Aorta (tissue), 5 donors: ENCODE data around the gene SPATA16. TPM values are rescaled to one million over a fixed set of nuclear protein-coding genes. Genes with fewer than 3 reads are reported as not detected.

Experiments used
- ATAC-seq: fragments of 200-7000 bp; cut with Tn5 transposase; one replicate; pipeline ENCODE4 v1.9.1; 2022; ENCODE audit warnings: moderate library complexity; ENCODE audit not compliant: low FRiP score
- DNase-seq, 2 donors: peaks; one replicate each; pipeline ENCODE4 v3.0.0-alpha.2; 2020
- H3K27ac ChIP-seq, 2 donors: one replicate each; pipeline ENCODE4 v1.5.1; 2013; ENCODE audit warnings: low read length in 2 of 2, mild to moderate bottlenecking in 2 of 2, moderate library complexity in 2 of 2, control low read depth in 1 of 2, inconsistent platforms in 1 of 2, low read depth in 1 of 2
- H3K27me3 ChIP-seq, 2 donors: one replicate each; pipeline ENCODE4 v1.6.1; 2013; ENCODE audit warnings: control low read depth in 1 of 2, low read length in 1 of 2, mild to moderate bottlenecking in 1 of 2, moderate library complexity in 1 of 2; ENCODE audit not compliant: insufficient read depth in 2 of 2, control insufficient read depth in 1 of 2
- H3K36me3 ChIP-seq, 2 donors: one replicate each; pipeline ENCODE4 v1.6.1; 2013; ENCODE audit warnings: control low read depth in 1 of 2, low read length in 1 of 2, mild to moderate bottlenecking in 1 of 2; ENCODE audit not compliant: insufficient read depth in 2 of 2, control insufficient read depth in 1 of 2
- H3K4me1 ChIP-seq, 2 donors: one replicate each; pipeline ENCODE4 v1.6.1; 2013; ENCODE audit warnings: low read length in 2 of 2, control low read depth in 1 of 2, mild to moderate bottlenecking in 1 of 2, moderate library complexity in 1 of 2; ENCODE audit not compliant: insufficient read depth in 2 of 2, control insufficient read depth in 1 of 2
- H3K4me3 ChIP-seq, 2 donors: one replicate each; pipeline ENCODE4 v1.5.1; 2013; ENCODE audit warnings: low read length in 2 of 2, control low read depth in 1 of 2, mild to moderate bottlenecking in 1 of 2
- H3K9me3 ChIP-seq: one replicate; pipeline ENCODE4 v1.6.1; 2013; ENCODE audit warnings: mild to moderate bottlenecking, low read length; ENCODE audit not compliant: control insufficient read depth
- WGBS, 2 donors: extraction: QIAGEN DNeasy Blood & Tissue Kit; methylation state at CpG; one replicate each; pipeline ENCODE4 v1.1.7; 2013; 5-methylcytosine and 5-hydroxymethylcytosine counted together
- intact Hi-C, 2 donors: fragments of 100-400 bp; cut with DNase I; formaldehyde crosslinking; loops; one replicate each; pipeline versions ENCODE4 v1.14.2 to v1.15.0; 2022
- polyA plus RNA-seq, 2 donors: library from polyadenylated mRNA; stranded (reverse); fragments of 200-250 nt; gene quantifications; one replicate each; pipeline ENCODE4 v1.2.3, GENCODE V29; 2013
- total RNA-seq, 2 donors: library from RNA; stranded (reverse); fragmentation: NEBNext Ultra II Directional; extraction: Animal tissue kit (Norgen Biotek cat#: 25700); gene quantifications; one replicate each; pipeline ENCODE4 v1.2.1, GENCODE V29; 2021
- donor health status: healthy with polysubstance abuse.
- donor health status: Bipolar disorder and iron deficiency.
- donor health status: DM: no; HTN: no; CAD: no.
- donor health status: DM: no; HTN: no; CAD: no.
- donor health status: DM: yes; HTN: yes; CAD: no.

Gene SPATA16
- total and polyA plus RNA-seq, 4 donors, result not detected

DNA sequence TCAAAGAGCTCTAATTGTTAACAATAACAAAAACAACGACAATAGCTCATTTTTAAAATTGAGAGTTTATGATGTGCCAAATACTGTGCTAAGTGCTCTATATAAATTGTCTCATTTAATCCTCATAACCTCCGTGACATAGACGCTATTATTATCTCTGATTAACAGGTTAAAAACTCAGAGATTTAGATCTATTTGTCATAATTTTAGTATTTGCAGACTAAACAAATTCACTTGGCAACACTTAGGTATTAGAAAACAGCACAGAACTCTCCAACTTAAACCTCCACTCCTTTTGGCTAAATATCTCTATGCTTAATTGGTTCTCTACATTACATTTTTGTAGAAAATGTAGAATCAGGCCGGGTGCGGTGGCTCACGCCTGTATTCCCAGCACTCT lies 136.4 kb downstream of the SPATA16 start:
- 76 to 83% methylated on average over 6 of the region's 6 CpGs for WGBS, 2 donors
- intact Hi-C loops, result no loop called here
- ATAC-seq (no peak), DNase-seq (no peak)
- Histone ChIP-seq H3K4me3 (no peak overlapping the region), H3K27ac (no peak overlapping the region), H3K27me3 (no peaks in the 10 kb centered on the region), H3K4me1 (no peaks in the 10 kb centered on the region), H3K36me3 (no peaks in the 10 kb centered on the region), H3K9me3 (no peaks in the 10 kb centered on the region)

DNA sequence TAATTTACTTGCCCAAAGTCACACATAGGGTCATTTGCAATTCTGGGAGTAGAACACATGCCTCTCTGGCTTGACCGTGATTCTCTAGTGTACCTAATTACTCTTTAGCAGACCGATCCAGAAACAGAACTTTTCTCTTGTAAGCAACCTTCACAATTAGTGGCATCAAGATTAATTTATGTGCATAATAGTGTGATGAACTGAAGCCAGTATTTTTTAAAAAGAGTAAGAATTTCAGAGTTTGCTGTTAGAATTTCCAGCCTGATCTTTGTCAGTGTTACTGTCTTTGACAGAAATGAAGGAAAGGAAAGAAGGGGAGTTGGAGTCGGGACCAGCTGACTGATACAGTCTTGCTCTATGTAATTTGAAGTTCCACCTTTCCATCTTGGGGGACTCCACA lies 137.1 kb downstream of the SPATA16 start:
- ATAC-seq (no peak), DNase-seq (no peak)
- 80 to 83% methylated on average over 3 of the region's 3 CpGs for WGBS, 2 donors
- H3K27me3 ChIP-seq, result no peaks in the 10 kb centered on the region
- H3K9me3 ChIP-seq, result no peaks in the 10 kb centered on the region
- H3K4me3 ChIP-seq, result no peak overlapping the region
- no peak overlapping the region for H3K27ac ChIP-seq
- intact Hi-C loops, result no loop called here
- H3K4me1 ChIP-seq, result no peaks in the 10 kb centered on the region
- H3K36me3 ChIP-seq, result no peaks in the 10 kb centered on the region

DNA sequence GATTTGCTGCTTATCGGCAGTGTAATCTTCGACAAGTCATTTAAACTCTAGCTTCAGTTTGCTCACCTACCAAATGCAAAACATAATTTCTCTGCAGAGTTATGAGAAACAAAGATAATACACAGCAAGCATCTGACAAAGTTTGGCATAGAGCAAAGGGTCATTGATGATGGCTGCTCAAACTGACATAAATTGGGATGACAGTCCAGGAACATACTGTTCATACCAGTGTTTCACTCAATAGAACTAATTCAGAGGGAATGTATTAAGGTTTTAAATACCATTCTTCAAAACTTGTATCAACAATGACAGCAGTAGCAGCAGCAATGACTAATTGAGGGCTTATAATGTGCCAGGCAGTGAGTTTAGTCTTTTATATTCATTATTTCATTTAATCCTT lies 137.6 kb downstream of the SPATA16 start:
- 78 to 89% methylated on average over 2 of the region's 2 CpGs for WGBS, 2 donors
- no peak for ATAC-seq
- Histone ChIP-seq H3K9me3 (no peaks in the 10 kb centered on the region), H3K4me3 (no peak overlapping the region), H3K27me3 (no peaks in the 10 kb centered on the region), H3K4me1 (no peaks in the 10 kb centered on the region), H3K27ac (no peak overlapping the region), H3K36me3 (no peaks in the 10 kb centered on the region)
- intact Hi-C loops, result no loop called here
- DNase-seq, result no peak

DNA sequence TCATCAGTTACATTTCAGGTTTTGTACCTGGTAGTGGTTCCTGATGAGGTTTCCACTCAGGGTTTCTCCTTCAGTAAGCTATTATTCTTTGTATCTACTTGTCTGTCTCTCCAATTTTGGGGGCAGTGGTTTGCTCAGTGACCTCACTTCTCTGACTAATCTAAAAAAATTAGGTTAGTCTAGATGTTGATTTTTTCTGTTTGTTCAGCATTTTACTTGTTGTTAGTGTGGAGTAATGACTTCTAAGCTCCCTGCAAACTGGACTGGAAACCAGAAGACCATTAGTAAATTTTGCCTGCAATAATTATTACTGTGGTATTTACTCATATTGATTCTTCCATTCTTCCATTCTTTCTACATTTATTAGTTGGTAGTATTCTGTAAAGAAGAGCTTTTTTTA lies 139.4 kb downstream of the SPATA16 start:
- Histone ChIP-seq H3K4me1 (no peaks in the 10 kb centered on the region), H3K27me3 (no peaks in the 10 kb centered on the region), H3K4me3 (no peak overlapping the region), H3K36me3 (no peaks in the 10 kb centered on the region), H3K27ac (no peak overlapping the region), H3K9me3 (no peaks in the 10 kb centered on the region)
- ATAC-seq, result no peak
- DNase-seq, result no peak
- intact Hi-C loops, result no loop called here

DNA sequence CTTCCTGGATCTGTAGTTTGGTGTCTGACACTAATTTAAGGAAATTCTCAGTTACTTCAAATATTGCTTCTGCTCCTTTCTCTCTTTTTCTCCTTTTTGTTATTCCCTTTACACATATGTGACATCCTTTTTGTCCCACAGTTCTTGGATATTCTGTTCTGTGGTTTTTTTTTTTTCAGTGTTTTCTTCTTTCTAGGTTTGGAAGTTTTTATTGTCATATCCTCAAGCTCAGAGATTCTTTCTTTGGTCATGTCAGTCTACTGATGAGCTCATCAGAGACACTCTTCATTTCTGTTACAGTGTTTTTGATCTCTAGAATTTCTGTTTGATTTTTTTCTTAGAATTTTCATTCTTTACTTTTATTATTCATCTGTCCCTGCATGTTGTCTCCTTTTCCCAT lies 140.5 kb downstream of the SPATA16 start:
- H3K4me3 ChIP-seq, result no peak overlapping the region
- intact Hi-C loops, result no loop called here
- no peak for ATAC-seq

DNA sequence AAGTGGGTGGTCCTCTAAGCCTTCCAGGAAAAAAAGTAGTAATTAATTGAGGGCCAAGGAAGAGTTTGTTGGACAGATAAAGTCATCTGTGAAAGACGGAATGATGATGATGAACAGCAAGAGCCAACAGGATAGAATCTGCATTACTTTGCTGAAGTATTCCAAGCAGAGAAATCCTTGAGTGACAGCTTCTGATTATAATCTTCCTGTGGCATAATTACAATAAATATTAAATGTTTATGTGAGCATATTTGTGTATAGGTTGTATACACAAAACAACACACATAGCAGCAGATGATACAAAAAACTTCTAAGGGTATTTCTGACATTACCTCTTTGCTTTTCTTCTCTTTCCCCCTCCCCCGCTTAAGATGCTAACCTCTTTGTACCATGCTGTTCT lies 147.6 kb downstream of the SPATA16 start:
- no peaks in the 10 kb centered on the region for H3K4me1 ChIP-seq
- H3K4me3 ChIP-seq, result no peak overlapping the region
- DNase-seq (no peak), ATAC-seq (no peak)
- H3K36me3 ChIP-seq, result no peaks in the 10 kb centered on the region
- no peak overlapping the region for H3K27ac ChIP-seq
- WGBS, 2 donors, result 76 to 82% methylated on average over 2 of the region's 2 CpGs
- intact Hi-C loops, result no loop called here
- no peaks in the 10 kb centered on the region for H3K9me3 ChIP-seq
- peaks cover 0 to 2% of the 10 kb centered on the region in 2 donors for H3K27me3 ChIP-seq

More for the DNA sequence above, 140.5 kb downstream of the SPATA16 start:
- no peak for DNase-seq
- Histone ChIP-seq H3K9me3 (no peaks in the 10 kb centered on the region), H3K27me3 (no peaks in the 10 kb centered on the region), H3K27ac (no peak overlapping the region), H3K36me3 (no peaks in the 10 kb centered on the region), H3K4me1 (no peaks in the 10 kb centered on the region)

DNA sequence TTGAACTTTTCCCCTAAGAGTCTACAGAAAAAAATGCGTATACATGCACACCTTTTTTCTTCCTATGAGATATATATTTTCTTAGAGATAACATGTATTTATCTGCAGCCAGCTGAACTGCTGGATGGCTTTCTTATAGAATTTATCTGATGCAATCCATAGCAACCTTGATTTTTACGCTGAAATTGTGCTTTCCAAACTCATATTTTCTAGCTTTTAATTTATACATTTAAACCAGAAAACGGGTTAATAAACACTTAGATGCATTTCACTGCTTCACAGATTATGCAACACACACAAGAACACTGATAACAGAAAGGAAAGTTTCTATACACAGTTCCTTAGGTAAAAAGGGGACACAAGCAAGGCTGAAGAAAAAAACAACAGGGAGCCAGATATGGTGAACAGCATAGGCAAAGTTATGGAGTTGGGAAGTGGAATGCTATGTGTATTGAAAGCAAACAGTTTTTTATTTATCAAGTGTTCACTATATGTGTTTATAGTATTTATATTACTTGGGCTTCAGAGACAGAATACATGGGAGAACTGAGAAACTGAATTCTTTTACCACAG lies 149.5 kb downstream of the SPATA16 start:
- ATAC-seq (no peak), DNase-seq (no peak)
- intact Hi-C loops, result no loop called here
- 72% methylated on average over 3 of the region's 3 CpGs for WGBS, 2 donors
- Histone ChIP-seq H3K36me3 (no peaks in the 10 kb centered on the region), H3K27ac (no peak overlapping the region), H3K4me1 (no peaks in the 10 kb centered on the region), H3K27me3 (peaks cover 0 to 3% of the 10 kb centered on the region in 2 donors), H3K4me3 (no peak overlapping the region), H3K9me3 (no peaks in the 10 kb centered on the region)

DNA sequence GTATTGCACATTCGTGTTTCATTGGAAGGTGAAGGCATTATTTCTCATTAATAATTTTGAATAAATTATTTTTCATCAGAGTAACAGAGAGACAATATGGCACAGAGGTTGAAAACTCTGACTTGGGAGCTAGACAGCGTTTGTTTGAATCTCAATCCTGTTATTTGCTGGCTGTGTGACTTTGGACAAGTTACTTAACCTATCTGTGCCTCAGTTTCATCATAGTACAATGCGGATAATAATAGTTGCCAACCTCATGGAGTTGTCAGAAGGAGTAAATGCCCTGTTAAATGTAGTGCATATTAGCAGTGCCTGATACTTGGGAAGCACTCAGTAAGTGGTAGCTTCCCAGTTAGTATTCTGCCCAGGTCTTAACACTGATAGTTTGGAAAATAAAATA lies 151.7 kb downstream of the SPATA16 start:
- Histone ChIP-seq H3K27ac (no peak overlapping the region), H3K36me3 (no peaks in the 10 kb centered on the region), H3K27me3 (peaks cover 0 to 3% of the 10 kb centered on the region in 2 donors), H3K4me3 (no peak overlapping the region), H3K4me1 (no peaks in the 10 kb centered on the region), H3K9me3 (no peaks in the 10 kb centered on the region)
- no peak for DNase-seq
- no peak for ATAC-seq
- WGBS, 2 donors, result 88 to 92% methylated on average over 3 of the region's 3 CpGs
- intact Hi-C loops, result no loop called here

DNA sequence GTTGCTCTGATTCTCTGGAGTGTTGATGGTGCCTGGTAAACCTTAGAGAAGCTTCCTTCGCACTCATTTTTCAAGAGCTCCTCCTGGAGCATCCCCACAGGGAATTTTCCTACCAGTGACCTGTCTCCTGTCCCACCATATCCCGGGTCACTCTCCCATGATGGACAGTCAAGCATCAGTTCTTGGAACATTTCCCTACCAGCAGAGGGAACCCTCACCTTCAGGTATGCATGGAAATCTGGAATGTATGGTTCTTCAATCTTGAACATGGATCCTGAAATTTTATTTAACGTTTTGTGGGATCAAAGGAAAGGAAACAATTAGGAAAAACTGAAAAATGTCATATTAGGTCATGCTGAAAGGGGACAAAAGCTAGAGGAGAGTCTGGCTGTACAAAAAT lies 153.8 kb downstream of the SPATA16 start:
- Histone ChIP-seq H3K4me3 (no peak overlapping the region), H3K9me3 (no peaks in the 10 kb centered on the region), H3K4me1 (no peaks in the 10 kb centered on the region), H3K27ac (no peak overlapping the region), H3K36me3 (no peaks in the 10 kb centered on the region), H3K27me3 (peaks cover 0 to 3% of the 10 kb centered on the region in 2 donors)
- intact Hi-C loops, result no loop called here
- DNase-seq, result no peak
- ATAC-seq, result no peak
- 53 to 58% methylated on average over 3 of the region's 3 CpGs for WGBS, 2 donors
